H9 (cell line): ENCODE measurements around the gene RNF26. TPM values are rescaled to one million over a fixed set of nuclear protein-coding genes. Genes with fewer than 3 reads are reported as not detected.
A peak's percentile ranks its signal among the peaks of the same experiment; 100 is the strongest.

ENCODE experiments used
- DNase-seq: peaks from one replicate; pipeline ENCODE4 v3.0.0-alpha.2; 2017
- H2AFZ ChIP-seq: one replicate; pipeline ENCODE4 v1.6.1; 2013; ENCODE audit warnings: mild to moderate bottlenecking, low read length, control low read depth, moderate library complexity
- H2AK5ac ChIP-seq: 2 replicates; pipeline ENCODE4 v1.6.1; 2013; ENCODE audit warnings: low read length, control low read depth, mixed read lengths; ENCODE audit not compliant: insufficient read length
- H2BK120ac ChIP-seq: one replicate; pipeline ENCODE4 v1.6.1; 2013; ENCODE audit warnings: low read depth, mild to moderate bottlenecking, low read length, control low read depth, inconsistent platforms; ENCODE audit not compliant: poor library complexity, severe bottlenecking
- H2BK12ac ChIP-seq: 2 replicates; pipeline ENCODE4 v1.6.1; 2013; ENCODE audit warnings: low read length, control low read depth, mixed read lengths, low read depth; ENCODE audit not compliant: insufficient read length
- H2BK15ac ChIP-seq: 2 replicates; pipeline ENCODE4 v1.6.1; 2013; ENCODE audit warnings: low read depth, low read length, control low read depth
- H2BK20ac ChIP-seq: one replicate; pipeline ENCODE4 v1.6.1; 2013; ENCODE audit warnings: low read depth, mild to moderate bottlenecking, low read length, control low read depth, inconsistent platforms; ENCODE audit not compliant: poor library complexity, severe bottlenecking
- H2BK5ac ChIP-seq: 2 replicates; pipeline ENCODE4 v1.6.1; 2013; ENCODE audit warnings: low read length, control low read depth, mixed read lengths; ENCODE audit not compliant: insufficient read length
- H3K14ac ChIP-seq: 2 replicates; pipeline ENCODE4 v1.6.1; 2013; ENCODE audit warnings: low read length, control low read depth; ENCODE audit not compliant: insufficient read depth
- H3K18ac ChIP-seq: 2 replicates; pipeline ENCODE4 v1.6.1; 2013; ENCODE audit warnings: low read depth, mild to moderate bottlenecking, mixed read lengths, low read length, control low read depth; ENCODE audit not compliant: insufficient read length
- H3K23ac ChIP-seq: 2 replicates; pipeline ENCODE4 v1.6.1; 2013; ENCODE audit warnings: low read length, control low read depth, mixed read lengths, low read depth; ENCODE audit not compliant: insufficient read length
- H3K23me2 ChIP-seq: 2 replicates; pipeline ENCODE4 v1.6.1; 2013; ENCODE audit warnings: low read depth, mild to moderate bottlenecking, mixed read lengths, low read length, control low read depth; ENCODE audit not compliant: insufficient read length, poor library complexity, severe bottlenecking
- H3K27ac ChIP-seq: 2 replicates; pipeline ENCODE4 v1.5.1; 2013; ENCODE audit warnings: low read length, control low read depth, mixed read lengths, low read depth; ENCODE audit not compliant: insufficient read length
- H3K27me3 ChIP-seq: 2 replicates; pipeline ENCODE4 v1.6.1; 2013; ENCODE audit warnings: low read length, control low read depth, inconsistent platforms; ENCODE audit not compliant: insufficient read depth
- H3K4ac ChIP-seq: 2 replicates; pipeline ENCODE4 v1.6.1; 2013; ENCODE audit warnings: low read depth, mild to moderate bottlenecking, control low read depth, inconsistent platforms, low read length, moderate library complexity
- H3K4me1 ChIP-seq: 2 replicates; pipeline ENCODE4 v1.6.1; 2013; ENCODE audit warnings: low read length, control low read depth, inconsistent platforms; ENCODE audit not compliant: insufficient read depth
- H3K4me2 ChIP-seq: 2 replicates; pipeline ENCODE4 v1.6.1; 2013; ENCODE audit warnings: low read length, control low read depth, mixed read lengths; ENCODE audit not compliant: insufficient read length, insufficient read depth
- H3K56ac ChIP-seq: 2 replicates; pipeline ENCODE4 v1.6.1; 2013; ENCODE audit warnings: low read depth, mild to moderate bottlenecking, mixed read lengths, low read length, control low read depth; ENCODE audit not compliant: insufficient read length
- H3K79me1 ChIP-seq: 2 replicates; pipeline ENCODE4 v1.6.1; 2013; ENCODE audit warnings: low read depth, mild to moderate bottlenecking, moderate library complexity, low read length, control low read depth, inconsistent platforms; ENCODE audit not compliant: insufficient read depth, poor library complexity, severe bottlenecking
- H3K79me2 ChIP-seq: 2 replicates; pipeline ENCODE4 v1.6.1; 2013; ENCODE audit warnings: low read length, control low read depth, inconsistent platforms; ENCODE audit not compliant: insufficient read depth
- H3K9ac ChIP-seq: 2 replicates; pipeline ENCODE4 v1.6.1; 2013; ENCODE audit warnings: low read length, control low read depth, mixed read lengths; ENCODE audit not compliant: insufficient read length; ENCODE audit errors: extremely low read depth
- H3K9me3 ChIP-seq: one replicate; pipeline ENCODE4 v1.6.1; 2013; ENCODE audit warnings: low read depth, low read length, inconsistent platforms; ENCODE audit not compliant: control insufficient read depth
- H3T11ph ChIP-seq: one replicate; pipeline ENCODE4 v1.6.1; 2013; ENCODE audit warnings: mild to moderate bottlenecking, low read length, control low read depth, inconsistent platforms
- H4K20me1 ChIP-seq: one replicate; pipeline ENCODE4 v1.6.1; 2013; ENCODE audit not compliant: control insufficient read depth, insufficient read length, insufficient read depth
- H4K5ac ChIP-seq: 2 replicates; pipeline ENCODE4 v1.6.1; 2013; ENCODE audit warnings: low read depth, mild to moderate bottlenecking, mixed read lengths, low read length, control low read depth; ENCODE audit not compliant: insufficient read length
- H4K8ac ChIP-seq: replicated peaks from 2 replicates; pipeline ENCODE4 v1.6.1; 2013; ENCODE audit warnings: low read length, control low read depth, mixed read lengths, low read depth; ENCODE audit not compliant: insufficient read length
- H4K91ac ChIP-seq: 2 replicates; pipeline ENCODE4 v1.6.1; 2013; ENCODE audit warnings: low read depth, mild to moderate bottlenecking, moderate library complexity, mixed read lengths, low read length, control low read depth; ENCODE audit not compliant: insufficient read length
- H3K27ac Mint-ChIP-seq, 3 experiments: 2 replicates in 2 of 3; 3 replicates in 1 of 3; pipeline ENCODE4 v1.8.0; 2020 to 2021; ENCODE audit warnings: mixed read lengths in 3 of 3, mild to moderate bottlenecking in 1 of 3, moderate library complexity in 1 of 3
- H3K27me3 Mint-ChIP-seq: 2 replicates; pipeline ENCODE4 v1.8.0; 2021; ENCODE audit warnings: low read depth, mild to moderate bottlenecking, moderate library complexity, mixed read lengths
- H3K36me3 Mint-ChIP-seq, 3 experiments: 2 replicates in 2 of 3; 3 replicates in 1 of 3; pipeline ENCODE4 v1.8.0; 2020 to 2021; ENCODE audit warnings: low read depth in 3 of 3, mixed read lengths in 3 of 3; ENCODE audit not compliant: insufficient read depth in 1 of 3
- H3K4me1 Mint-ChIP-seq, 2 experiments: 2 replicates each; pipeline ENCODE4 v1.8.0; 2020; ENCODE audit warnings: mixed read lengths in 2 of 2
- H3K4me3 Mint-ChIP-seq, 2 experiments: 2 replicates in 1 of 2; 3 replicates in 1 of 2; pipeline ENCODE4 v1.8.0; 2020 to 2021; ENCODE audit warnings: mild to moderate bottlenecking in 2 of 2, mixed read lengths in 2 of 2, moderate library complexity in 1 of 2
- H3K9me3 Mint-ChIP-seq, 2 experiments: 2 replicates in 1 of 2; 3 replicates in 1 of 2; pipeline ENCODE4 v1.8.0; 2020; ENCODE audit warnings: mild to moderate bottlenecking in 2 of 2, mixed read lengths in 2 of 2, moderate library complexity in 1 of 2
- CTCF ChIP-seq: fragments of 200-600 bp; sonication (generic); conservative IDR thresholded peaks from 3 replicates; pipeline ENCODE4 v1.8.0; 2021; ENCODE audit warnings: antibody characterized with exemption, mild to moderate bottlenecking
- WGBS: extraction: QIAGEN DNeasy Blood & Tissue Kit; methylation state at CpG from one replicate; pipeline ENCODE4 v1.1.7; 2013; ENCODE audit warnings: missing lambda C conversion rate, low lambda C conversion rate, mixed read lengths; ENCODE audit not compliant: insufficient read length; ENCODE audit errors: extremely low coverage; 5-methylcytosine and 5-hydroxymethylcytosine counted together
- total RNA-seq: library from RNA; stranded (reverse); gene quantifications from 2 replicates; pipeline ENCODE4 v1.2.1, GENCODE V29; 2021

RNF26 gene
- total RNA-seq, 1 experiment from 2014 or later: 57.6 TPM

GRCh38 chr11:119375337-119376196 lies 41.2 kb downstream of the RNF26 start:
- Histone ChIP-seq H2BK5ac (no peak overlapping the region), H2BK120ac (no peak overlapping the region), H3K79me2 (no peaks in the 10 kb centered on the region), H3K4me2 (no peak overlapping the region), H3K4ac (no peak overlapping the region), H3K9ac (no peak overlapping the region), H4K20me1 (no peaks in the 10 kb centered on the region), H4K91ac (no peak overlapping the region), H4K8ac (no peak overlapping the region), H4K5ac (no peak overlapping the region), H3K23me2 (no peaks in the 10 kb centered on the region), H3K27me3 (peaks cover 3% of the 10 kb centered on the region; the same call in 1 of the 2 replicates), H2BK15ac (no peak overlapping the region), H2BK12ac (no peak overlapping the region), H3K79me1 (no peaks in the 10 kb centered on the region), H2AFZ (no peak overlapping the region), H2BK20ac (no peak overlapping the region), H3K27ac (no peak overlapping the region), H3K56ac (no peak overlapping the region), H3K23ac (no peak overlapping the region), H3K14ac (no peak overlapping the region), H3K4me1 (peaks cover 2% of the 10 kb centered on the region; the same call in 1 of the 2 replicates), H3K18ac (no peak overlapping the region), H3K9me3 (no peaks in the 10 kb centered on the region), H2AK5ac (no peak overlapping the region), H3T11ph (no peak overlapping the region)
- no peak for TF ChIP-seq CTCF
- DNase-seq: peak; percentile 47
- Mint-ChIP-seq H3K9me3 (no peaks in the 10 kb centered on the region), H3K4me3 (no peak overlapping the region), H3K4me1 (peaks cover 65 to 76% of the 10 kb centered on the region in 2 experiments), H3K27me3 (peaks cover 13% of the 10 kb centered on the region), H3K27ac (peak overlapping the region in 2 of 3 experiments; percentile 52 to 70; a peak in 1 of 7 replicates), H3K36me3 (peaks cover 0 to 3% (median 0%) of the 10 kb centered on the region in 3 experiments; a peak in 1 of 7 replicates)
- WGBS: no CpG with 5 or more reads among the region's 14 CpGs
